GM19023 (cell line): ENCODE results near the gene SREK1.
"Not testable (repeated sequence)": the region's sequence is repeated elsewhere in the genome, so short reads cannot be mapped to it uniquely, and the experiment has no call there.

Source experiments
- ATAC-seq: cut with Tn5 transposase; IDR thresholded peaks from one replicate; pipeline ENCODE4 v1.9.1; 2021; ENCODE audit warnings: mild to moderate bottlenecking, moderate library complexity; ENCODE audit not compliant: unreplicated experiment

The SREK1 gene

GRCh38 chr5:66144074-66144833 lies at the start of gene SREK1:
SREK1 (plus strand) TSS chr5:66144300; CDS start chr5:66144377, 77 bp downstream.
- ATAC-seq = peak; percentile 92

- ATAC-seq = no peak
Observed at GRCh38 chr5:66100851-66101250, 43.2 kb upstream of the SREK1 start.

GRCh38 chr5:66113160-66113559 lies 30.9 kb upstream of the SREK1 start:
- no peak for ATAC-seq

GRCh38 chr5:66118304-66118703 lies 25.8 kb upstream of the SREK1 start:
- ATAC-seq = no peak

GRCh38 chr5:66122379-66123034 lies 21.6 kb upstream of the SREK1 start:
- no peak for ATAC-seq

GRCh38 chr5:66129144-66129543 lies 15.0 kb upstream of the SREK1 start:
- ATAC-seq = no peak

GRCh38 chr5:66130493-66130892 lies 13.6 kb upstream of the SREK1 start:
- ATAC-seq = no peak

- ATAC-seq = no peak
Observed at GRCh38 chr5:66134407-66134861, 9.7 kb upstream of the SREK1 start.

- no peak for ATAC-seq
Observed at GRCh38 chr5:66136053-66136452, 8.0 kb upstream of the SREK1 start.

- not testable (repeated sequence) for ATAC-seq
Observed at GRCh38 chr5:66136944-66137343, 7.2 kb upstream of the SREK1 start.

- no peak for ATAC-seq
Observed at GRCh38 chr5:66138637-66139317, 5.3 kb upstream of the SREK1 start.

- ATAC-seq = no peak
Observed at GRCh38 chr5:66139318-66139712, 4.8 kb upstream of the SREK1 start.

- ATAC-seq = no peak
Observed at GRCh38 chr5:66142417-66142816, 1.7 kb upstream of the SREK1 start.

GRCh38 chr5:66143473-66144073 lies 527 bp upstream of the SREK1 start:
- peak; percentile 29 for ATAC-seq

- peak; percentile 43 for ATAC-seq
Observed at GRCh38 chr5:66144834-66145390, 812 bp downstream of the SREK1 start.

GRCh38 chr5:66145737-66146136 lies 1.6 kb downstream of the SREK1 start:
- ATAC-seq = no peak

GRCh38 chr5:66149950-66150349 lies 5.8 kb downstream of the SREK1 start:
- no peak for ATAC-seq

- ATAC-seq = no peak
Observed at GRCh38 chr5:66151030-66151429, 6.9 kb downstream of the SREK1 start.

GRCh38 chr5:66151491-66151890 lies 7.4 kb downstream of the SREK1 start:
- no peak for ATAC-seq

GRCh38 chr5:66157046-66157445 lies 12.9 kb downstream of the SREK1 start:
- no peak for ATAC-seq

GRCh38 chr5:66161356-66161755 lies 17.3 kb downstream of the SREK1 start:
- no peak for ATAC-seq
